ENCODE data around the gene RNU1-4.
"Not testable (repeated sequence)": the region's sequence is repeated elsewhere in the genome, so short reads cannot be mapped to it uniquely, and the experiment has no call there.

- not testable (repeated sequence) for TF ChIP-seq CTCF (IDR thresholded peaks at IDR 0.05 in 2 of 3, conservative IDR thresholded peaks at IDR 0.05 in 1 of 3; ENCODE audit: control insufficient read depth in 2 of 3, extremely low read depth in 1 of 3, insufficient read depth in 1 of 3, low read depth in 3 of 3, low read length in 3 of 3); CREB1 (IDR thresholded peaks at IDR 0.05; ENCODE audit: low read depth); FOXM1 (IDR thresholded peaks at IDR 0.05; ENCODE audit: low read depth, low read length); RBBP5 (conservative IDR thresholded peaks at IDR 0.05); BHLHE40 (IDR thresholded peaks at IDR 0.05; ENCODE audit: borderline replicate concordance in 1 of 2, low read depth in 2 of 2, low read length in 1 of 2); CHD2 (IDR thresholded peaks at IDR 0.05; ENCODE audit: borderline replicate concordance, low read depth, low read length); TCF12 (IDR thresholded peaks at IDR 0.05; ENCODE audit: low read depth, low read length)
Observed at GRCh38 chr1:16749910-16750888, 9.9 kb downstream of the RNU1-4 start.
